IMR-90 (cell line): ENCODE data around the gene MAK. TPM values are rescaled to one million over a fixed set of nuclear protein-coding genes. Genes with fewer than 3 reads are reported as not detected.

ENCODE experiments used
- ATAC-seq: fragments of 200-7000 bp; cut with Tn5 transposase; 2 replicates; pipeline ENCODE4 v1.9.1; 2020; ENCODE audit warnings: low read depth, mild to moderate bottlenecking, moderate library complexity
- BruUV-seq: library from RNA; stranded (reverse); fragments of 400-500 nt; replicated peaks from 2 replicates; lab custom pipeline; 2021; lab: Mats Ljungman, UMichigan
- CTCF ChIA-PET: fragments of 300-600 bp; formaldehyde crosslinking; extraction: SDS; loops from one replicate; lab custom pipeline; 2021; ENCODE audit warnings: antibody characterized with exemption; lab: Yijun Ruan, JAX
- POLR2A ChIA-PET: fragments of 300-600 bp; sonication (Branson Sonifier 250); formaldehyde crosslinking; loops from one replicate; lab custom pipeline; 2022; ENCODE audit warnings: antibody characterized with exemption; ENCODE audit not compliant: unreplicated experiment; lab: Charles Lee
- DNase-seq: peaks from one replicate; pipeline ENCODE4 v3.0.0; 2013
- H2AFZ ChIP-seq: replicated peaks from 2 replicates; pipeline ENCODE3; 2013; ENCODE audit warnings: low read length, mild to moderate bottlenecking; ENCODE audit not compliant: poor library complexity
- H2AK5ac ChIP-seq: 2 replicates; pipeline ENCODE4 v1.6.1; 2013; ENCODE audit warnings: low read depth, low read length, inconsistent platforms
- H2AK9ac ChIP-seq: replicated peaks from 2 replicates; pipeline ENCODE3; 2013; ENCODE audit warnings: mild to moderate bottlenecking, low read depth, low read length, moderate library complexity; ENCODE audit not compliant: poor library complexity
- H2BK120ac ChIP-seq: 2 replicates; pipeline ENCODE4 v1.6.1; 2013; ENCODE audit warnings: low read depth, low read length, inconsistent platforms
- H2BK15ac ChIP-seq: 3 replicates; pipeline ENCODE4 v1.6.1; 2013; ENCODE audit warnings: low read depth, low read length, inconsistent platforms
- H2BK20ac ChIP-seq: 2 replicates; pipeline ENCODE4 v1.6.1; 2013; ENCODE audit warnings: low read depth, mild to moderate bottlenecking, inconsistent platforms, low read length, moderate library complexity
- H2BK5ac ChIP-seq: 2 replicates; pipeline ENCODE4 v1.6.1; 2013; ENCODE audit warnings: mild to moderate bottlenecking, low read depth, low read length, inconsistent platforms; ENCODE audit not compliant: poor library complexity, severe bottlenecking
- H3K14ac ChIP-seq: replicated peaks from 2 replicates; pipeline ENCODE4 v1.6.1; 2013; ENCODE audit warnings: low read depth, low read length, inconsistent platforms
- H3K18ac ChIP-seq: 2 replicates; pipeline ENCODE4 v1.6.1; 2013; ENCODE audit warnings: low read depth, low read length, control low read depth
- H3K23ac ChIP-seq: 2 replicates; pipeline ENCODE4 v1.6.1; 2013; ENCODE audit warnings: low read depth, low read length, inconsistent platforms
- H3K27ac ChIP-seq: 2 replicates; pipeline ENCODE4 v1.5.1; 2013; ENCODE audit warnings: mild to moderate bottlenecking, control low read depth, low read length; ENCODE audit not compliant: insufficient read depth
- H3K27me3 ChIP-seq: 2 replicates; pipeline ENCODE4 v1.6.1; 2013; ENCODE audit warnings: low read length; ENCODE audit not compliant: control insufficient read depth, insufficient read depth
- H3K36me3 ChIP-seq: 2 replicates; pipeline ENCODE4 v1.6.1; 2013; ENCODE audit warnings: low read length, mixed read lengths; ENCODE audit not compliant: control insufficient read depth, insufficient read depth
- H3K4ac ChIP-seq: 2 replicates; pipeline ENCODE4 v1.6.1; 2013; ENCODE audit warnings: low read depth, low read length, inconsistent platforms
- H3K4me1 ChIP-seq: 2 replicates; pipeline ENCODE4 v1.6.1; 2013; ENCODE audit warnings: low read length, mixed read lengths; ENCODE audit not compliant: control insufficient read depth, insufficient read depth
- H3K4me2 ChIP-seq: 2 replicates; pipeline ENCODE4 v1.6.1; 2013; ENCODE audit warnings: low read depth, mild to moderate bottlenecking, control low read depth, low read length, moderate library complexity
- H3K4me3 ChIP-seq: 2 replicates; pipeline ENCODE4 v1.5.1; 2013; ENCODE audit warnings: low read depth, mild to moderate bottlenecking, control low read depth, low read length, moderate library complexity; ENCODE audit not compliant: insufficient read depth
- H3K56ac ChIP-seq: 2 replicates; pipeline ENCODE4 v1.6.1; 2013; ENCODE audit warnings: low read length, inconsistent platforms; ENCODE audit not compliant: insufficient read depth; ENCODE audit errors: extremely low read depth
- H3K79me1 ChIP-seq, 2 experiments: 2 replicates each; pipeline ENCODE4 v1.6.1; 2013; ENCODE audit warnings: low read length in 2 of 2, inconsistent platforms in 1 of 2, low read depth in 1 of 2
- H3K9ac ChIP-seq: 2 replicates; pipeline ENCODE4 v1.6.1; 2013; ENCODE audit warnings: low read depth, low read length, control low read depth
- H3K9me1 ChIP-seq: 2 replicates; pipeline ENCODE4 v1.6.1; 2013; ENCODE audit warnings: low read length, inconsistent platforms; ENCODE audit not compliant: insufficient read depth
- H3K9me3 ChIP-seq: 2 replicates; pipeline ENCODE4 v1.6.1; 2013; ENCODE audit warnings: low read length; ENCODE audit not compliant: control insufficient read depth, insufficient read depth
- H4K20me1 ChIP-seq: 2 replicates; pipeline ENCODE4 v1.6.1; 2013; ENCODE audit warnings: low read length, inconsistent platforms; ENCODE audit not compliant: insufficient read depth
- H4K5ac ChIP-seq: 2 replicates; pipeline ENCODE4 v1.6.1; 2013; ENCODE audit warnings: mild to moderate bottlenecking, low read depth, low read length, control low read depth
- H4K8ac ChIP-seq, 2 experiments: 2 replicates each; pipeline ENCODE4 v1.6.1; 2013; ENCODE audit warnings: low read depth in 2 of 2, low read length in 2 of 2, control low read depth in 1 of 2, inconsistent platforms in 1 of 2
- H4K91ac ChIP-seq: 2 replicates; pipeline ENCODE4 v1.6.1; 2013; ENCODE audit warnings: low read depth, low read length, inconsistent platforms; ENCODE audit not compliant: insufficient read depth
- BHLHE40 ChIP-seq: fragments of 150-350 bp; IDR thresholded peaks from 2 replicates; pipeline ENCODE4 v1.6.1; 2016; ENCODE audit warnings: mild to moderate bottlenecking, low read depth, low read length
- CEBPB ChIP-seq: IDR thresholded peaks from 2 replicates; pipeline ENCODE4 v1.6.1; 2012; ENCODE audit warnings: low read depth, low read length, improper control_type of control experiment
- CHD1 ChIP-seq: IDR thresholded peaks from 2 replicates; pipeline ENCODE4 v1.6.1; 2012; ENCODE audit warnings: low read depth, low read length, improper control_type of control experiment
- FOS ChIP-seq: fragments of 150-350 bp; IDR thresholded peaks from 2 replicates; pipeline ENCODE4 v1.6.1; 2016; ENCODE audit warnings: low read depth, low read length
- MAFK ChIP-seq: IDR thresholded peaks from 2 replicates; pipeline ENCODE4 v1.6.1; 2012; ENCODE audit warnings: low read depth, low read length, improper control_type of control experiment
- MAZ ChIP-seq: IDR thresholded peaks from 2 replicates; pipeline ENCODE4 v1.6.1; 2012; ENCODE audit warnings: low read depth, mild to moderate bottlenecking, low read length, improper control_type of control experiment, moderate library complexity, borderline replicate concordance
- MXI1 ChIP-seq: IDR thresholded peaks from 2 replicates; pipeline ENCODE4 v1.6.1; 2012; ENCODE audit warnings: low read depth, mild to moderate bottlenecking, low read length, moderate library complexity, borderline replicate concordance
- NFE2L2 ChIP-seq: fragments of 150-350 bp; IDR thresholded peaks from 2 replicates; pipeline ENCODE4 v1.6.1; 2016; ENCODE audit warnings: low read depth, mild to moderate bottlenecking, low read length
- POLR2A ChIP-seq: IDR thresholded peaks from 2 replicates; pipeline ENCODE4 v1.6.1; 2012; ENCODE audit warnings: mild to moderate bottlenecking, low read depth, low read length
- RAD21 ChIP-seq: IDR thresholded peaks from 2 replicates; pipeline ENCODE4 v1.6.1; 2012; ENCODE audit warnings: low read length, improper control_type of control experiment
- RCOR1 ChIP-seq: IDR thresholded peaks from 2 replicates; pipeline ENCODE4 v1.6.1; 2012; ENCODE audit warnings: mild to moderate bottlenecking, low read length, improper control_type of control experiment; ENCODE audit not compliant: insufficient replicate concordance
- RFX5 ChIP-seq: IDR thresholded peaks from 2 replicates; pipeline ENCODE4 v1.8.0; 2012; ENCODE audit warnings: low read depth, mild to moderate bottlenecking, low read length, moderate library complexity
- SMC3 ChIP-seq: fragments of 150-350 bp; IDR thresholded peaks from 2 replicates; pipeline ENCODE4 v1.6.1; 2016; ENCODE audit warnings: low read depth, mild to moderate bottlenecking, antibody characterized with exemption, low read length, moderate library complexity
- WGBS, 2 experiments: methylation state at CpG; one replicate each; pipeline versions ENCODE4 v1.1.5 to v1.1.7; 2013; ENCODE audit warnings: missing lambda C conversion rate in 2 of 2; ENCODE audit not compliant: insufficient read length in 1 of 2; ENCODE audit errors: extremely low coverage in 2 of 2; 5-methylcytosine and 5-hydroxymethylcytosine counted together
- dilution Hi-C: fragments of 300-500 bp; cut with HindIII; formaldehyde crosslinking; loops from one replicate; pipeline ENCODE4 v1.14.3; 2018; ENCODE audit warnings: low sequenced_read_pairs; ENCODE audit not compliant: unreplicated experiment
- in situ Hi-C: fragments of 300-500 bp; cut with MboI; formaldehyde crosslinking; loops from 3 replicates; pipeline ENCODE4 v1.14.3; 2019; ENCODE audit warnings: low sequenced_read_pairs, inconsistent platforms, mixed read lengths
- intact Hi-C: fragments of 100-400 bp; cut with micrococcal nuclease; formaldehyde crosslinking; loops from 2 replicates; pipeline ENCODE4 v1.10.0; 2022
- polyA plus RNA-seq, 3 experiments: library from polyadenylated mRNA; depleted of rRNA; stranded (reverse); fragments of >200 nt; gene quantifications; 2 replicates each; pipeline ENCODE4 v1.2.3, GENCODE V29; 2012; ENCODE audit warnings: low replicate concordance in 1 of 3
- total RNA-seq: library from RNA; depleted of rRNA; stranded (reverse); fragments of >200 nt; gene quantifications from 2 replicates; pipeline ENCODE4 v1.2.3, GENCODE V29; 2012
- TF ChIP-seq, protein P1 (sequence below): fragments of 150-350 bp; IDR thresholded peaks from 2 replicates; pipeline ENCODE4 v1.6.1; 2017; ENCODE audit warnings: mild to moderate bottlenecking, antibody characterized with exemption, low read length, low read depth
- TF ChIP-seq, protein P2 (sequence below): conservative IDR thresholded peaks from 2 replicates; pipeline ENCODE4 v1.5.1; 2012; ENCODE audit warnings: mild to moderate bottlenecking, low read depth, low read length, improper control_type of control experiment
- TF ChIP-seq, protein P3 (sequence below): fragments of 150-350 bp; IDR thresholded peaks from 2 replicates; pipeline ENCODE4 v1.6.1; 2016; ENCODE audit warnings: low read depth, mild to moderate bottlenecking, low read length, moderate library complexity, borderline replicate concordance

The MAK gene
- total and polyA plus RNA-seq, 2 of the 4 experiments (the other 2 are of a cell fraction): not detected

DNA sequence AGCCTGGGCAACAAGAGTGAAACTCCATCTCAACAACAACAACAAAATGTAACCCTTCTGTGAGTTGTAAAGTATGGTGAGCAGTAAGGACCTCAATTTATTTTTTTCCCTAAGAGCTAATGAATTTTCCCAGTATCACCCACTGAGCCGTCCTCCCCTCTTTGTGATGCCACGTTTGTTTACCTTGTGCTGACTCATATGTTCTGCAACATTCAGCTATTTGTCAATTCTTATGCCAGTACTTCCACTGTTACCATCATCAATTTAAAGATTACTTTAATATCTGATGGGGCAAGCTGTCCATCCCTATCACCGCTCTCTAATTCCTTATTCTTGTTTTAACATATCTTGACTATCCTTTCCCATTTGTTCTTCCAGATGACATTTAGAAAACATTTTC lies 37.5 kb downstream of the MAK start:
- Histone ChIP-seq H3K79me1 (no peaks in the 10 kb centered on the region), H3K9me1 (no peaks in the 10 kb centered on the region), H3K18ac (no peak overlapping the region), H4K5ac (no peak overlapping the region), H2AFZ (no peak overlapping the region), H3K56ac (no peak overlapping the region), H3K27ac (no peak overlapping the region), H3K23ac (no peak overlapping the region), H2AK5ac (no peak overlapping the region), H3K4me1 (no peaks in the 10 kb centered on the region), H3K27me3 (no peaks in the 10 kb centered on the region), H3K4me2 (no peak overlapping the region), H2BK15ac (no peak overlapping the region), H2BK120ac (no peak overlapping the region), H2AK9ac (no peak overlapping the region), H2BK5ac (no peak overlapping the region), H3K14ac (no peak overlapping the region), H4K8ac (no peak overlapping the region), H3K9me3 (no peaks in the 10 kb centered on the region), H3K4ac (no peak overlapping the region), H4K20me1 (no peaks in the 10 kb centered on the region), H3K4me3 (no peak overlapping the region), H2BK20ac (no peak overlapping the region), H3K9ac (no peak overlapping the region), H3K36me3 (no peaks in the 10 kb centered on the region), H4K91ac (no peak overlapping the region)
- TF ChIP-seq MXI1 (no peak), MAZ (no peak), SMC3 (no peak), CEBPB (peak; percentile 79), POLR2A (no peak), RFX5 (no peak), NFE2L2 (no peak), BHLHE40 (no peak), MAFK (peak; percentile 68; the same call in 1 of the 2 replicates), CHD1 (no peak), RCOR1 (no peak), FOS (peak; percentile 70), RAD21 (no peak)
- TF ChIP-seq, protein P1, sequence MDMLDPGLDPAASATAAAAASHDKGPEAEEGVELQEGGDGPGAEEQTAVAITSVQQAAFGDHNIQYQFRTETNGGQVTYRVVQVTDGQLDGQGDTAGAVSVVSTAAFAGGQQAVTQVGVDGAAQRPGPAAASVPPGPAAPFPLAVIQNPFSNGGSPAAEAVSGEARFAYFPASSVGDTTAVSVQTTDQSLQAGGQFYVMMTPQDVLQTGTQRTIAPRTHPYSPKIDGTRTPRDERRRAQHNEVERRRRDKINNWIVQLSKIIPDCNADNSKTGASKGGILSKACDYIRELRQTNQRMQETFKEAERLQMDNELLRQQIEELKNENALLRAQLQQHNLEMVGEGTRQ: no peak
- TF ChIP-seq, protein P2, sequence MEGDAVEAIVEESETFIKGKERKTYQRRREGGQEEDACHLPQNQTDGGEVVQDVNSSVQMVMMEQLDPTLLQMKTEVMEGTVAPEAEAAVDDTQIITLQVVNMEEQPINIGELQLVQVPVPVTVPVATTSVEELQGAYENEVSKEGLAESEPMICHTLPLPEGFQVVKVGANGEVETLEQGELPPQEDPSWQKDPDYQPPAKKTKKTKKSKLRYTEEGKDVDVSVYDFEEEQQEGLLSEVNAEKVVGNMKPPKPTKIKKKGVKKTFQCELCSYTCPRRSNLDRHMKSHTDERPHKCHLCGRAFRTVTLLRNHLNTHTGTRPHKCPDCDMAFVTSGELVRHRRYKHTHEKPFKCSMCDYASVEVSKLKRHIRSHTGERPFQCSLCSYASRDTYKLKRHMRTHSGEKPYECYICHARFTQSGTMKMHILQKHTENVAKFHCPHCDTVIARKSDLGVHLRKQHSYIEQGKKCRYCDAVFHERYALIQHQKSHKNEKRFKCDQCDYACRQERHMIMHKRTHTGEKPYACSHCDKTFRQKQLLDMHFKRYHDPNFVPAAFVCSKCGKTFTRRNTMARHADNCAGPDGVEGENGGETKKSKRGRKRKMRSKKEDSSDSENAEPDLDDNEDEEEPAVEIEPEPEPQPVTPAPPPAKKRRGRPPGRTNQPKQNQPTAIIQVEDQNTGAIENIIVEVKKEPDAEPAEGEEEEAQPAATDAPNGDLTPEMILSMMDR: no peak
- TF ChIP-seq, protein P3, sequence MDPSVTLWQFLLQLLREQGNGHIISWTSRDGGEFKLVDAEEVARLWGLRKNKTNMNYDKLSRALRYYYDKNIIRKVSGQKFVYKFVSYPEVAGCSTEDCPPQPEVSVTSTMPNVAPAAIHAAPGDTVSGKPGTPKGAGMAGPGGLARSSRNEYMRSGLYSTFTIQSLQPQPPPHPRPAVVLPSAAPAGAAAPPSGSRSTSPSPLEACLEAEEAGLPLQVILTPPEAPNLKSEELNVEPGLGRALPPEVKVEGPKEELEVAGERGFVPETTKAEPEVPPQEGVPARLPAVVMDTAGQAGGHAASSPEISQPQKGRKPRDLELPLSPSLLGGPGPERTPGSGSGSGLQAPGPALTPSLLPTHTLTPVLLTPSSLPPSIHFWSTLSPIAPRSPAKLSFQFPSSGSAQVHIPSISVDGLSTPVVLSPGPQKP: no peak
- peak; percentile 77 for ATAC-seq
- CTCF ChIA-PET: interaction anchor here (0.6 to 1.0 kb wide), 6 partner anchors 18 to 322 kb away, joined by 3 to 9 read pairs (median 3); no protein-coding TSS in a partner anchor
- DNase-seq: peak; percentile 60
- 38% methylated on average over 2 of the region's 3 CpGs; no CpG with 5 or more reads in 1 of the 2 experiments for WGBS, 2 experiments
- dilution Hi-C loops: no loop called here
- POLR2A ChIA-PET: no interaction called here
- no TSS peak for BruUV-seq
- in situ Hi-C loops: loop anchor here (5.0 kb wide), 1 partner anchor 324 kb away; no protein-coding TSS in a partner anchor
- intact Hi-C loops: loop anchor here (1.0 to 5.0 kb wide), 5 partner anchors 79 to 323 kb away; partner anchors contain the start of genes C6orf52, PAK1IP1 and TMEM14C
